ENCODE measurements around the gene SERTAD2. TPM values are rescaled to one million over a fixed set of nuclear protein-coding genes. Genes with fewer than 3 reads are reported as not detected.

Gene SERTAD2
- total RNA-seq, 1 experiment from 2014 or later, result 6.6 TPM

DNA sequence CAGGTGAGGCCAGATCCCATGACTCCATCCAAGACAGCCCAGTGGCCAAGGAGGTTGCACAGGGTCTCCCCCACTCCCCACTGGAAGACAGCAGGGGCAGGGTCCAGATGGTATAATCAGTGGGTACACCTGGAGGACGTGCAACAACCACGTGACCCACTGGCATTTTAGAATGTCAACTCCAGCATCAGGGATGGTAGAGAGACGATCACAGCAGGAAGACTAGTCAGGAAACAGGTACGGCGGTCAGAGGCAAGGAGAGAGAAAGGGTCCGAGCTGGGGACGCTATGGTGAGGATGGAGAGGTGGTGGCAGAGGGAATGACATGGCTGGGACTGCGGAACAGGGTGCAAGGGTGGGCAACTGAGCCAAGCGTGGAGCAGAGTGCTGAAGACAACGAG lies 23.0 kb downstream of the SERTAD2 start:
- no peak for DNase-seq (ENCODE audit: low read depth)

DNA sequence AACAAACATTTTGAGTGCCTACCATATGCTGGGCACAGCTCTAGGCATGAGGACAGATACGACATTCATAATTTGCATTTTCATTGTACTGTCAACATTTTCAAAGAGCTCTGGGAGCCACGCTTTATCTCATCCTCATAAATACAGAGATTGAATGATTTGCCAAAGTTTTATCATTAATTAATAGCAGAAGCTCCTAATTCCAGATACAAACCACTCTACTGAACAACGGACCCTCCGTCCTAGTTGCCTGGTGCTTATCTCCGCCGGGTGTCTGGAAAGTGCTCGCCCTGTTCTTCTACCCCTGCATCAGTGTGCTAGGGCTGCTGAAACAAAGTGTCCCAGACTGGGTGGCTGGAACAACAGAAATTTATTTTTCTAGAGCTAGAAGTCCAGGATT lies 23.8 kb downstream of the SERTAD2 start:
- no peak for DNase-seq (ENCODE audit: low read depth)

DNA sequence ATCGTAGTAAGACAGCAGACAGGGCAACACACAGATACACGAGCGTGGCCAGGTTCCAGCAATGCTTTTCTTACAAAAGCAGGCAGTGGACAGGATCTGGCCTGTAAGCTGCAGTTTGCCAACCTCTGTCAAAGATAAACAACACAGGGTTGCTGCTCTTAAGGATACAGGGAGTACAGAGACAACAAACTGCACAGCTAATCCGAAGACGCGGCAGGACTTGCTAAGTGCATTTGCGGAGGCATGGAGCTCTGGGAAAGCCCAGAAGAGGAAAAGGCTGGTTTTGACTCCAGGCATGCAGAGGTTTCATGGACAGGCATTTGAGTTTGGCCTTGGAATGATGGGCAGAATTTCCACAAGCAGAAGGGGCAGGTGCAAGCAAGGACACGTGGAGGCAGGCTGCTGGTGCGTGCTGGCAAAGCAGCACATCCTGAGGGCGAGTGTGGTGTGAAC lies 24.4 kb downstream of the SERTAD2 start:
- no peak for DNase-seq (ENCODE audit: low read depth)

DNA sequence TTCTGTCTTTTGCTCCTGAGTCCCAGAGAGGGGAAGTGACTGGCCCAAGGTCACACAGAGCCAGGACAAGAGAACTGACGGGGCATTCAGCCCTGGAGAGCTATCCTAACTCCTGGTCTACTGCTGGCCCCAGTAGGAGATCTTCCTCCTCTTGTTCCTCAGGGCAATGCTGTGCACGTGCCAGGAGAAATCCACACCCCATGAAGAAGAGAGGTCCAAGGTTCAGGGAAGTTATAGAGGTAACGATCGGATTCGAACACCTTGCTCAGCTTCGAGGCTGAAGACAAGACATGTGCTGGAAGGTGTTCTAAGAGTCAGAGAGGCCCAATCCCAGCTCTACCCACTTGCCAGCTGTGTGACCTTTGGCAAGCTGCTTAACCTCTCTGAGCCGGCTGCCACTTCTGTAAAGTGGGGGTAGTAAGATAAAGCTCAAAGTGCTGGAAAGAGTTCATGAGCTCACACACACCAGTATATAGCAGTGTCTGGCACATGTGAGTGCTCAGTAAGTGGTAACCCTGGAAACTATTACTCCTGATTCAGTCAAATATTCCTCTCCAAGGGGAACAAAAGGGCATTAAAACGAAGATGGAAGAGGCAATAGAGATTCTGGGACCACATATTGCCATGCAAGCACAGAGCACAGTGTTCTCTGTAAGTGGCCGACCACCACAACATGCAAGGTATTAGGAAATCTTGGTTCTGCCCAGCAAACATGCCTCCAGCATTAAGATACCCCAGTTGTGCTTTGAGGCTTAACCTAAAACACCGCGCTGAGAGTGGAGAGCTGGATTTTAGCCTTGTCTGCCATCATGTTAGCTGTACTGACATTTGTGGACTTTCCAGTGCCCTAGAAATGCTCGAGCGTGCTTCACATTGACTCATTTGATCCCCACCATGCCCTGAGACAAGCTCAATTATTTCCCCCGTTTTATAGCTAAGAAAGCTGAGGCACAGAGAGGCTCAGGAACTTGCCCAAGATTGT lies 25.6 kb downstream of the SERTAD2 start:
- DNase-seq (ENCODE audit: low read depth), result no peak

DNA sequence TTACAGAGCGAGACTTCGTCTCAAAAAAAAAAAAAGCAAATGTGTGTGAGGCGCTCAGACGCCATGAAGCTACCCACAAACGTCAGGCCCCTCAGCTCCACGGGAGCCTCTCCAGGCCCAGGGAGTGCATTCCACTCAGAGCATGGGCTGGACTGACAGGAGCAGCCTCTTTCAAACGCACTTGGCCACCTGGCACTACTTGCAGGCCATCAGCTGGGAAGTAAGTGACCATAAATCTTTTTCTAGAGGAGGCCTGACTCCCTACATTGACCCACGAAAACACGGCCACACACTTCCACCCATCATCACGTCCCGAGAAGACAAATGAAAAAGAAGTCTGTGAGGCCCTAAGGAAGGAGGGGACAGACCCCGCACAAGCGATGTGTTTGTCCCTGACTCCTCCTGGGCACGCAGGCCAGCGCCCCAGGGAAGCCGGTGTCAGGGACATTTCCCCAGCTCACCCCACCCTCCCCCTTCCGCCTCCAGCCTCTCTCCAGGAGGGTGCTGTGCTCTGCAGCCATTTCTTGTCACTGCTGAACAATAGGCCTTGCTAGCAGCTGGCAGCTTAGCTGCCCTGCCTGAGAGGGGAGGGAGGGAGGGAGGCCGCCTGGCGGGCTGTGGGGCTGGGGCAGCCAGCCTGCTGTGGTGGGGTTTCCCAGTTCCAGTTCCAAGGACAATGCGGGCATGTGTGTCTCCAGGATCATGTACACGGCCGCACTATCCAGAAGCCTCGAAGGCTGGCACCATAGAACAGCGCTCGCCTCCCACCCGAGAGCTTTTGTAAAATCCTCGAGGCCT lies 26.6 kb downstream of the SERTAD2 start:
- no peak for DNase-seq (ENCODE audit: low read depth)

DNA sequence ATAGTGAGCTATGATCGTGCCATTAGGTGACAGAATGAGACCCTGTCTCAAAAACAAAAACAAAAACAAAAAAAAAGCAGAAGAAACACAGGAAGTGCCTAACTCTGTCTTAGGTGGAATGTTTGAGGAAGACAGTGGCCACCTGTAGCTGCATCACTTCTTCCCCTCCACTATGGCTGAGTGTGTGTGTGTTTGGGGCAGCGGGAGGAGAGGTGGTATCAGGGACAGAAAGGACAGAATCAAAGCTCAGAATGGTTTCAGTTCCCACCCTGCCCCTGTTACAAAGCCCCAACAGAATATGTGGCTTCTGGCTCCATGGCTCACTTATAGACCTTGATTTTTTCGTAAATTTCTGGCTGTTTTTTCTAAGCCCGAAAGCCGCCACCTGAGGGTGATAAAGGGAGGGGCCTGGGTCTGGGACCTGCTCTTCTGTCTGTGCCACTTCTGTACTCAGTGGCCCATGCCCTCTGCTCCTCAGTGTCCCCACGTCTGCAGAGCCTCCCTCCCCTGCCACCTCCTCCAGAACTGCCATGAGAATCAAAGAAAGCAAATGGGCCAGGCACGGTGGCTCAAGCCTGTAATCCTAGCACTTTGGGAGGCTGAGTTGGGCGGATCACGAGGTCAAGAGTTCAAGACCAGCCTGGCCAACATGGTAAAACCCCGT lies 27.4 kb downstream of the SERTAD2 start:
- DNase-seq (ENCODE audit: low read depth), result no peak

DNA sequence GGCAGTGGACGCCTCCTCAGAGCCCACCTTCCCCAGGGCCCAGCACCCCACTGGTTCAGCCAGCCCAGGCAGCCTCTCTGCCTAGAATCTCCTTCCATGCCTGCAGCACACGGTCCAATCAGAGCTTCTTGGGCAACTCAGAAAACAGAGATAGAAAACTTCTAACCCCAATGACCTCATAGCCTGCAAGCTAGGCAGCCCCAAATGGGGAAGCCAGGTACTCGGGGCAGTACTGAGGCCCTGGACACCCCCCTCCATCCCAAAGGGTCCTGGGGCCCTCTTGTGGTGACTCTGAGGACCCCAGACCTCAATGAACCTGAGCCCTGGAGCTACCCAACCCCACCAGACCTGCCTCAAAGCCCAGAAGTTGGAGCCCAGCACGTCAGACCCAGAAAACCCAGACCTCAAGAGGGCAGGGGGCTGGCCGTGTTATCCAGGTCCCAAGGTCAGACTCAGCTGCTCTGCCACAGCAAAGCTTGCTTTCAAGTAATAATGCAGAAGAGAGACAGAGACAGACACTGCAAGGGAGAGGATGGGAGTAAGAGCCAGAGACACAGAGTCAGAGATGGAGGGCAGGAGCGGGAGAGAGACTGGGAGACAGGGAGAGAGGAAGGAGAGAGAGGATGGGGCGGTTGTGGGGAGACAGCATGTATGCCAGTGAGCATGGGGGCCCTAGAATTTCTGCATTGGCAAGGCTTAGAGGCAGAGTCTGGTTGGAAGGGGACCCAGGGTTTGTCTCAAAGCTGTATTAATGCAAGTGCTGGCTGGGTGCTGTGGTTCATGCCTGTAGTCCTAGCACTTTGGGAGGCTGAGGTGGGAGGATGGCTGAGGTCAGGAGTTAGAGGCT lies 28.2 kb downstream of the SERTAD2 start:
- no peak for DNase-seq (ENCODE audit: low read depth)

DNA sequence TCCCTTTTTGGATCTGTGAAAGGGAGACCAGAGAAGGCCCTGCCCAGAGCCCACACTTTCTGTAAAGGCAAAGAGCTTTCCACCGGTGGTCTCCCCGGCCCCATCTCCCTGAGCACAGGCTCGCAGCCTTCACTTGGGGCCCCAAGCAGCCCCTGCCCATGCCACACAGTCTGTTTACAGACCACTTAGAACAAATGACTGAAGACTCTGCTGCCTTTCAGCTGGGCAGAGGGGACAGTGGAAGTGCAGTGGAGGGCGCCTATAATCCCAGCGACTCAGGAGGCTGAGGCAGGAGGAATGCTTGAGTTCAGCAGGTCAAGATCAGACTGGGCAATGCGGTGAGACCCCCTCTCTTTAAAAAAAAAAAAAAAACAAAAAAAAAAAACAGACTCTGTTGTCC lies 28.9 kb downstream of the SERTAD2 start:
- no peak for DNase-seq (ENCODE audit: low read depth)

DNA sequence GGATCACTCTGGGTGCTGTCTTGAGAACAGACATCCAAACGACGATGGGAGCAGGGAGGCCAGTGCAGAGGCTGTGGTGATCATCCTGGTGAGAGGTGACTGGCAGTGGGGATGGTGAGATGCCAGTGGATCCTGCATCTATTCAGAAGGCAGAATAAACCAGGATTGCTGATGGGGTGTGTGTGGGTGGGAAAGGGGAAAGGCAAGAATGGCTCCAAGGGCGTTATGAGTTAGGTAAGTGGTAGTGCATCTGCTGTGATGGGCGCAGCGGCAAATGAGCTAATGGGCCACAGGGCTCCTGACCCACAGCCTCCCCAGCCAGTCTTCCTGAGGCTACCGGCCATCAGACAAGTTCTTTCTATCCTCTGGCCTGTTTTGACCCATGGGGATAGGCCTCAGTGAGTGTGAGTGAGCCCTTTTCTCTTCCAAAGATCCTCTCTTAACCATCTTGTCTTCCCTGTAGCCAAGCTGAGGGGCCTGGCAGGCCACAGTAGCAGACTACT lies 29.6 kb downstream of the SERTAD2 start:
- DNase-seq (ENCODE audit: low read depth), result no peak

DNA sequence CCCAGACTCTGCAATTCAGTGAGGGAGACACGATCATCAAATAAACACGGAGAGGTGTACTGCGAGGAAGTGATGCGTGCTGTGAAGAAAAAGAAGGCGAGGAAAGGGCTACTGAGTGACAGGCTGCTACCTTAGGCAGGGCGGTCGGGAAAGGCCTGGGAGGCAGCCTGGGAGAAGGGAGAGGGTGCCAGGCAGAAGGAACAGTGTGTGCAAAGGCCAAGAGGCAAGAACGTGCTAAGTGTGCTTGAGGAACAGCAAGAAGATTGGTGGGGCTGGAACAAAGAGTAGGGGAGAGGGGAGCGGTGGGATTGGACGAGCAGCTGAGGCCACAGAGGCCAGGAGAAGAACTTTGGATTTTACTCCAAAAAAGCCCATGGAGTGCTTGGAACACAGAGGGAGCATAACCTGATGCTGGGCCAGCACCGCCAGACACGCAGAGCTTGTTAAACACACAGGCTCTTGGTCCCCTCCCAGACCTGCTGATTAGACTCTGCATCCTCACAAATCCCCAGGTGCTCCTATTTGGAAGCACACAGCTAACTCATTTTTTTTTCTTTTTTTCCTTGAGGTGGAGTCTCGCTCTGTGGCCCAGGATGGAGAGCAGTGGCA lies 30.4 kb downstream of the SERTAD2 start:
- DNase-seq (ENCODE audit: low read depth), result no peak

DNA sequence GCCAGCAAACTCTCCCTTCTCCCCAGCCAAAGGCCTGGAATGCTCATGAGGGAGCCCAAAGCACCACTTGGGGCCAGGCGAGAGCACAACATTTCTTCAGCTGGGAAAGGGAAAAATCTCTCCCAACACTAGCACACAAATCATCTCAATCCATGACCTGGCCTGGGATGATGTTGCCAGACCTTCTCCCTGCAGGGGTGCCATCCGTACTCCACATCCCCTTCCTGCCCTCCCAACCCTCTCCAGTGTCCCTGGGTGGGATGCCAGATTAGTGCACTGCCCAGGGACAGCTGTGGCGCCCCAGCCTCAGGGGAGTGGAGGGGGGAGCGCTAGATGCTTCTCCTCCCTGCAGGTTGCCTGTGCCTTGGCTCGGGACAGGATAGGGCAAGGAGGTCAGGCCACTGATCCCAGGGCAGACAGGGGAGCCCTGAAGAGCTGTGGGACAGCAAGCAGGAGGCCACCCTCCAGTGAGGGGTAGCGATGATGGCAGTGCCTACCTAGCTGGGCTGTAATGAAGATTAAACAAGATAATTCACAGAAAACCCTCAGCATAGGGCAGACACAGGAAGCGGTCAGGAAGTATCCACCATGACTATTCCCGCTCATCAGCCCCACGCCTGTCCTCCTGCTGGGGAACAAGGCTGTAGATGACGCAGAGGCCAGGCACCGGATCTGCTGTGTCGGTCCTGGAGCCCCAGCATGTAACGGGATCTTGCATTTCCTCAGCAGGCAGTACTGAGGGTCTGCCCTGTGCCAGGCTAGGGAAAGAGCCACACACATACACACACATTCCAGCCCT lies 31.1 kb downstream of the SERTAD2 start:
- DNase-seq (ENCODE audit: low read depth), result peak; percentile 73

DNA sequence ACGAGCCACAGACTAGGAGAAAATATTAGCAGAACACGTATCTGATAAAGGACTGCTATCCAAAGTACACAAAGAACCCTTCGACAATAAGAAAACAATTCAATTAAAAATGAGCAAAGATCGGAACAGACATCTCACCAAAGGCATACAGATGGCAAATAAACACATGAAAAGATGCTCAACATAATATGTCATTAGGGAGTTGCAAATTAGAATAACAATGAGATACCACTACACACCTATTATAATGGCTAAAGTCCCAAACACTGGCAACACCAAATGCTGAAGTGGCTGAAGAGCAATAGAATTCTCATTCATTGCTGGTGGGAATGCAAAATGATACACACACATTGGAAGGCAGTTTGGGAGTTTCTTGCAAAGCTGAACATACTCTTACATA lies 33.1 kb downstream of the SERTAD2 start:
- no peak for DNase-seq (ENCODE audit: low read depth)

DNA sequence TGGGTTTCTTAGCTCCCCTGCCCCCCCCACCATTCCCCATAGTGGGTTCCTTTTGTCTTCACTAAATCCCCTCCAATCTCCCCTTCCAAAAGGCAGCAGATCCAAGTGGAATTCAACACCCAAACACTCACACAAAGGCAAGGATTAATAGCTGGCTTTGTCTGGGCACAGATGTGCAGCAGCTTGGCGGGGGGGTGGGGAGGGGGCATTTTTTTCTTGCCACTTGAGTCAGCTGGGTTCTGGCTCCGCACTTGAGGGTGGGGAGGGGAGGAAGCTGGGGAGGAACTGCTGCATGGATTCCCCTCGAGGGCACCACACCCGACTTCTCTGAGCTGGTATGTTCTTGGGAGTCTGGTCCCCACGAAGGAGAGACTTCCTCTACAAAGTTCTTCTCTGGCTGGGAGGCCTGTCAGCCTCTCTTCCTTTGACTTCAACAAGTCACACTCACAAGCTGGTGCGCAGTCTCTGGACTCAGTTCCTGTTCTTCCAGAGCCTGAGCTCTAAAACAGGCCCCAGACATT lies 36.0 kb downstream of the SERTAD2 start:
- no peak for DNase-seq (ENCODE audit: low read depth)

DNA sequence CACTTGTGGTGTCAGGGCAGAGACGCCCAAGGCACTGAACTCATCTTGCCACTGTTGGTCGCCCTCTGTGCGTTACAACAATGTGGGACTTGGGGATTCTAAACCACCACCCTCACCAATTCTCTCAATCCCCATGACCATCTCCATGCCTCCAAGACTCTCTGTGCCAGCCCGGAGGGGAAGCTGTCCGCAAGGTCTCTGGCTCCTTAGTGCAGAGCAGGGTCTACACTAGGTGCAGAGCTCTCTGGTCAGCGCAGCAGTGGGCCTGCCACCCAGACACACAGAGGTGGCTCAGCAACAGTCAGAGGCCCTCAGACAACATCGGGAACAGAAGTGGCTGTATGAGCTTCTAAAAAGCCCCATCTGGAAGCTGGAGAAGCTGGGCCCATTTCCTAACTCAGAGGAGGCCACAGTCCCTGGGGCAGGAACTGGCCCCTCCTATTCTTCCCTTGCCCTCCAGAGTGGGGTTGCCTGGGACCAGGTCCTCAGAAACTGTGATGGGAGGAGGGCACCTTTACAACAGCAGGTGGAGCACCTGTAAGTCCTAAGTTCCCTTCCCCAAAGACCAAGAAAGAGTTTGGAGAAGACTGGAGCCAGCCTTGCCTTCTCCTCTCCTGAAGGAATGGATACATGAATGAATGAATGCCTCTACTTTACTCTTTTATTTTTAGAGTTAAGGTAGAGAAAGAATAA lies 37.7 kb downstream of the SERTAD2 start:
- DNase-seq (ENCODE audit: low read depth), result no peak

DNA sequence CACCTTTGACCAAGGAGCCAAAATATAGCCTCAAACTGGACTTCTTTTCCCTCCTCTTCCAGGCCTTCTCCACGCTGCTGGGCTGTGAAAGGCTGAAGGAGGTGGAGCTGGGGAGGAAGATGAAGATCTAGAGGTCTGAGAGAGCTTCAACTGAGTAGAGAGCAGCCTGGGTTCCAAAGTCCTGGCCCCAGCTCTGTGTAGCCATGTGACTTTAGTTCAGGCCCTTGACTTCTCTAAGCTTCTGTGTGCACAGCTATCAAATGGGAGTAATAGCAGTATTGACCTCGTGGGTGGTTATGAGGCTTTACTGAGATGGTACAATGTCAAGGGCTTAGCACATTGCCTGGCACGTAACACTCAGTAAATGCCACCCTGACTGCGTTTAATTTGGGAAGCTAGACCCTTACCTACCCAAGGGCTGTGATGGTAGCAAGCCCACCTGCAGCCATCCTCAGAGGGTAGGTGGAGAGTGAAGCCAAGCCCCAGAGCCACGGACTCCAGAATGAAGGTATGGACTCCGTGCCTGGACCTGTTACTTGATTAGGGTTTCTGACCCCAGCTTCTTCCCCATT lies 38.4 kb downstream of the SERTAD2 start:
- no peak for DNase-seq (ENCODE audit: low read depth)

DNA sequence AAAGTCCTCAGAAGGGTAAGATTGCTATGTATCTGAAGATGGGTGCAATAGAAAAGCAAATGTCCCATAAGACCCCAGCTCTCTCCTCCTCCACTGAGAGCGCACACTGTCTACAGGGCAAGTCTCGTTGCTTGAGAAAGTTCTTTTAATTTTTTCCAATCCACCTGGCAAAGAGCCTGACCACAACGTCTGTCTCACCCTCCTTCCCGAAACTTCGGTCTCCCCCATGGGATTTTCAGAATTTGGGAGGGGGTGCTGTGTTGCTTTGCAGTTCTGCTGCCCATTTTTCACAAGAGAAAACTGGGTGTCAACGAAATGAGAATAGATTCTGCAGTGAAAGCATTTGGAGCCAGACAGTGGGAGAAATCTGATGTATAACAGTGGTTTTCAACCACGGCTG lies 40.4 kb downstream of the SERTAD2 start:
- no peak for DNase-seq (ENCODE audit: low read depth)

DNA sequence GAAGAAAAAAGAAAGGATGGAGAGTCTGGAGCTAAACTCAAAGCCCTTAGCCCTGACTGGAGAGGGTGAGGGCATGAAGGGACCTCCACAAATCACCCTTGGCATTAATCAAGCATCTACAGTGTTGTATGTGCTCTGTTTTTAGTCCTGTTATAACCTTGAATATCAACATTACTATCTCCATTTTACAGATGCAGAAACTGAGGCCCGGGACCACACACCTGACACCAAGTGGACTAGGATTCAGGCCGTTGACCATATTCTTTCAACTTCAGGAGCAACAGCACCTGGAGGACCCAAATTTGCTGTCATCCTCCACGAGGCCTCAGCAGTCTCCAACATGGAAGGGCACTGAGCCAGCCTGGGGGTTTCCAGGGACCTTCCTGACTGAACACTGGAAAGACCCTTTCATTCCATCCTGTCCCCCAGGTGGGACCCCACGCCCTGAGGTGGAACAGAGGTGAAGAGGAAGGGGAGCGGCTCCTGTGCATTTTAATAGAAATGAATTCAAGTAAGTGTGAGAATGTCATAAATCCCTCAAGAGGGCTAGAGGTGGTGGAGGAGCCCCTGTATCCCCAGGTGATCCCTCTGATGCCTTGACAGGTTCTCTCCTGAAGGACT lies 41.0 kb downstream of the SERTAD2 start:
- DNase-seq (ENCODE audit: low read depth), result no peak
